ENCODE measurements around the gene S100A10.

DNA sequence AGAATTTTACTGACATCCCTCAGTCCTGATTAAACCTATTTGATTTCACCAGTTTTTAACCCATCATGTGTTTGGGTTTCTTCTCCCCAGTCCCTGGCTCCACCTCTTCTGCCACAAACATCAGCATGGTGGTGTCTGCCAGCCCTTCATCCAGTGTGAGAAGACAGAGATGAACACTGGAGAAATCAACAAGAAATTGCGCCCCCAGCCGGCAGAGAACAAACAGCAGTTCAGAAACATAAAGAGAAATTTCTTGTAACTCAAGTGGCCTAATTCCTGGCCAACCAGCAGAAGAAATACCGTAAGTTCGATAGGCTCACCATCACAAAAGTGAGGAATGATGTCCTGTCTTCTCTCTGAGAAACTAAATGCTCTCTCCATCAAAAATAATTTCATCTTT is 24.9 kb upstream of the S100A10 start:
- TF ChIP-seq, protein P1, sequence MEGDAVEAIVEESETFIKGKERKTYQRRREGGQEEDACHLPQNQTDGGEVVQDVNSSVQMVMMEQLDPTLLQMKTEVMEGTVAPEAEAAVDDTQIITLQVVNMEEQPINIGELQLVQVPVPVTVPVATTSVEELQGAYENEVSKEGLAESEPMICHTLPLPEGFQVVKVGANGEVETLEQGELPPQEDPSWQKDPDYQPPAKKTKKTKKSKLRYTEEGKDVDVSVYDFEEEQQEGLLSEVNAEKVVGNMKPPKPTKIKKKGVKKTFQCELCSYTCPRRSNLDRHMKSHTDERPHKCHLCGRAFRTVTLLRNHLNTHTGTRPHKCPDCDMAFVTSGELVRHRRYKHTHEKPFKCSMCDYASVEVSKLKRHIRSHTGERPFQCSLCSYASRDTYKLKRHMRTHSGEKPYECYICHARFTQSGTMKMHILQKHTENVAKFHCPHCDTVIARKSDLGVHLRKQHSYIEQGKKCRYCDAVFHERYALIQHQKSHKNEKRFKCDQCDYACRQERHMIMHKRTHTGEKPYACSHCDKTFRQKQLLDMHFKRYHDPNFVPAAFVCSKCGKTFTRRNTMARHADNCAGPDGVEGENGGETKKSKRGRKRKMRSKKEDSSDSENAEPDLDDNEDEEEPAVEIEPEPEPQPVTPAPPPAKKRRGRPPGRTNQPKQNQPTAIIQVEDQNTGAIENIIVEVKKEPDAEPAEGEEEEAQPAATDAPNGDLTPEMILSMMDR (IDR thresholded peaks at IDR 0.05; ENCODE audit: insufficient read depth, low read length, poor library complexity, severe bottlenecking) = no peak
- no peak for TF ChIP-seq EZH2phosphoT487 (conservative IDR thresholded peaks at IDR 0.05; ENCODE audit: low read length)
